Limb (tissue), 2 donors: ENCODE results near the gene PRRG1.
"Not testable (repeated sequence)": the region's sequence is repeated elsewhere in the genome, so short reads cannot be mapped to it uniquely, and the experiment has no call there.

ENCODE experiments used
- DNase-seq, 2 donors: peaks; one replicate each; pipeline ENCODE4 v3.0.0-alpha.2; 2016; ENCODE audit errors: extremely low spot score in 2 of 2

PRRG1 gene

DNA sequence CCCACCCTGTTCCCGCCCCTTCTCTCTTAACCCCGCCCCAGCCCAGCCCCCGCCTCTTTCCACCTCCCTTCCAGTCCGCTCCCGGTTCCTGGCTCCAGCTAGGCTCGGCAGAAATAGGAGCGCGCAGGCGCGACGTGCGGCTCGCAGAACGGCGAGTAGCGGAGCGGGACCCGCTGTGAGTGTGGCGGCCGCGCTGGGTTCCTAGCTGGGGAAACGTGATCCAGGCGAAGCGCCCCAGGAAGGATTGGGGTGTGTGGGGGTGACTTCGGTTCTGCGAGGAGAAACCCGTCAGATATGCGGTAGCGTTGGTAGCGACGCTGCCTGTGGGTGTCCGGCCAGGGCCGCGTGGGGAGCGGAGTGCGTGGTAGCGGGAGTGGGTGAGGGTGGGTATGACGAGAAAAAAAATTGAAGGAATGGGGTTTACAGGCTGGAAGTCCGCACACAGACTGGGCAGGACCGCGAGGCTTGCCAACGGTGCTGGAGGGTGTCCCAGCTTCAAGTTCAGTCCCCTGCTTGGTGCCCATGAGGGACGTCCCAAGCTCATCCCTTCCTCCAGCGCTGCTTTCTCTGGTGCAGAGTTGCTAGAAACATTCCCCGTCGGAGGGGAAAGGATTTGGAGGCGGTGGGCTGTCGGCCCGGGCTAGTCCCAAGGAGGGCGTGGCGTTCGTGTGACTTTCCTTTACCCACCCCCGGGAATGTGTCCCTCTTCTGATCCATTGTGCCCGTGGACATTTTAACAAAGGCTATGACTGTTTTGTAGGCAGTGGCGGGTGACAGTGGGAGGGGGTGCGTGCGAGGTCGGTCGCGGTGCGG is at the start of gene PRRG1:
Gene PRRG1, plus strand, starts transcription at position 144 of the 813 bp plus-strand sequence. CDS start 56,886 bp downstream, outside the sequence.
- peak; percentile 78 to 86 for DNase-seq

DNA sequence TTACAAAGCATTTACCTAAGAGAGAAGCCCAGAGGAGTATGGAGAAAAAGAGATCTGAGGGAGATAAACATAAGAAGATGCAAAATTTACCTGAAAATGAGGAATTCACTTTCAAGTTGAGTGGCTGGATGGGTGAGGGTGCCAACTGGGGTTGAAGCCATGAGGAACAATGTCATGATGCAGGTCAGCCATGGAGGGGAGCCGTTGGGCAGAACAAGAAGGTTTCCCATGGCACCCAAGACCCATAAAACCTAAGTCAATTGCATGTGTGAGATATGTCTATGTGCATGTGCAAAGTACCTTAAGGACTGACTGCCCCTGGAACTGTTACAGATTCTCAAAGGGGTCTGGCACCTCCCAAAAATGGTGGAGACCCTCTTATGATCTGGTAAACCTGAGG is 46.6 kb upstream of the PRRG1 start:
- no peak for DNase-seq

DNA sequence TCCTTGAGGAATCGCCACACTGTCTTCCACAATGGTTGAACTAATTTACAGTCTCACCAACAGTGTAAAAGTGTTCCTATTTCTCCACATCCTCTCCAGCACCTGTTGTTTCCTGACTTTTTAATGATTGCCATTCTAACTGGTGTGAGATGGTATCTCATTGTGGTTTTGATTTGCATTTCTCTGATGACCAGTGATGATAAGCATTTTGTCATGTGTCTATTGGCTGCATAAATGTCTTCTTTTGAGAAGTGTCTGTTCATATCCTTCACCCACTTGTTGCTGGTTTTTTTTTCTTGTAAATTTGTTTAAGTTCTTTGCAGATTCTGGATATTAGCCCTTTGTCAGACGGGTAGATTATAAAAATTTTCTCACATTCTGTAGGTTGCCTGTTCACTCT is 43.9 kb upstream of the PRRG1 start:
- not testable (repeated sequence) for DNase-seq

DNA sequence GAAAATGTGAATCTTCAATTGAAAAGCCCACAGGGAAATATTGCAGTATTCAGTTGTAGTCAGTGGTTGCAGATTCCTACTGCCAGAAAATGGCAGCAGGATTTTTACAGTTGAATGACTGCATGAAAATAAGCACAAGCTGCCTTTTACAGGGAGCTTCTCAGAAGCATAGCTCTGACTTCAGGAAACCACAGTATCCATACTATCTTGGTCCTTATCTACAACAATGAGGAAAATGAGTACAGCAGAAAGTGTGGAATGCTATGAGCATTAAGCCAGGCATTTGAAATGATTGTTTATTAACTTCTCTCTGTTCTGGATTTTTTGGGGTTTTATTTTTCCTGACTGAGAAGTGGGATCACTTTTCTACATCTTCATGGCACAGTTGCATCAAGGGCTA is 34.6 kb upstream of the PRRG1 start:
- DNase-seq = no peak

DNA sequence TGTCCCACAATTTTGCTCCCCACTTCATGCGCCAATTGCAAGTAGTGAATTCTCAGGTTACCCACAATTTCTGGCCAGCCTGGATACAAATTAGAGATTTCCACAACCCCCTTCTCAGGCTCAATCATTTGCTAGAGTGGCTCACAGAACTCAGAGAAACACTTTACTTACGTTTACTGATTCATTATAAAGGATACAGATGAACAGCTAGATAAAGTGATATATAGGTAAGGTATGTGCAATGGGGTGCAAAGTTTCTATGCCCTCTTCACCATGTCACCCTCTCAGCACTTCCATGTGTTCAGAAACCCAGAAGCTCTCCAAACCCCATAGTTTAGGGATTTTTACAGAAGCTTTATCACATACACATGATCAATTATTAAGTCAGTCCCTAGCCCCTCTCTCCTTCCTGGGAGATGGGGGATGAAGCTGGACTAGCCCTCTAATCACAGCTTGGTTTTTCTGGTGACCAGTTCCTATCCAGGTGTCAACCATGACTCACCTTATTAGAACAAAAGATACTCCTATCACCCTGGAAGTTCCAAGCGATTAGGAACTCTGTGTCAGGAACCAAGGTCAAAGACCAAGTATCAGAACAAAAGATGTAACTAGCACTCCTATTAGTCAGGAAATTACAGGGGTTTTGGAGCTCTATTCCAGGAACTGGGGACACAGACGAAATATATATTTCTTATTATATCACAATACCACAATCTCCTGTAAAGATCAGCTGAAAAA is 33.5 kb upstream of the PRRG1 start:
- DNase-seq = no peak

DNA sequence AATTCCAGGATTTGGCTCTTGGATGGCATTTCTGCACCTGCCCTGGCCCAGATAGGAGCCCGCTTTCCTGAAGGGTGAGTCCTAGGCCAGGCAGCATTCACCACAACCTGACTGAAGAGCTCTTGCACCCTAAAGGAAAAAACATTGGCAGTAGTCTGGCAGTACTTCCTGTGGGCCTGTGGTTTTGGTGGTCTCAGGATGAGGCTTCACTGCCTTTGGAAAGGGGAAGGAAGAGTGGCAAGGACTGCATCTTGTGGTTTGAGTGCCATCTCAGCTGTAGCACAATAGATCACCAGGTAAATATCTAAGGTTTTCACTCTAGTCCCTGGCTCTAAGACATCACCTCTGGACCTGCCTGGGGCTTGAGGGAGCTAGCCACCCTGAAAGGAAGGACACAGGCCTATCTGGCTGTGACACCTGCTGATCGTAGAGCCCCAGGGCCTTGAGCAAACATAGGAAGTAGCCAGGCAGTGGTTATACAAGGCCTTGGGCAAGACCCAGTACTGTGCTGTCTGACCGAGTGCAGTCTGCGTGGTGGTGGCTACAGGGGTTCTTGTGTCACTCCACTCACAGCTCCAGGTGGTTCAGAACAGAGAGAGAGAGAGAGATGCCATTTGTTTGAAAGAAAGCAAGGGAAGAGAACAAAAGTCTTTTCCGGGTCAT is 28.5 kb upstream of the PRRG1 start:
- no peak for DNase-seq

DNA sequence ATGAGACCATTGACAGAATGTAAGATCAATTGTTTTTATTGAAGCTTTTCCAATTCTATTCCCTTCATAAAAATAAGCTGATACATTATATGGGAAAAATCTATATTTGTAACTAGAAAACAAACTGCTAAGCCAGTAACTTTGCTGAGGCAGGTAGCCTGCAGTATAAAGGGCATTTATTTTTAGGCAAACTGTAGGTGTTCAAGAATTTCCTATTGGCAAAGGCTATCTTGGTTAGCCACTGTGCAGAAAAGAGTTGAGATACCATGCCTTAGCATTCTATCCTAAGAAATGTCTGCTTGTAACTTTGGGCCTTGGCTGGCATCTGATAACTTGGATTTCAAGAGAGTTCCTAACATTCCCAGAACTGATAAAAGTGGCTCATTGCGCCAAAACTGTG is 18.5 kb upstream of the PRRG1 start:
- no peak for DNase-seq

DNA sequence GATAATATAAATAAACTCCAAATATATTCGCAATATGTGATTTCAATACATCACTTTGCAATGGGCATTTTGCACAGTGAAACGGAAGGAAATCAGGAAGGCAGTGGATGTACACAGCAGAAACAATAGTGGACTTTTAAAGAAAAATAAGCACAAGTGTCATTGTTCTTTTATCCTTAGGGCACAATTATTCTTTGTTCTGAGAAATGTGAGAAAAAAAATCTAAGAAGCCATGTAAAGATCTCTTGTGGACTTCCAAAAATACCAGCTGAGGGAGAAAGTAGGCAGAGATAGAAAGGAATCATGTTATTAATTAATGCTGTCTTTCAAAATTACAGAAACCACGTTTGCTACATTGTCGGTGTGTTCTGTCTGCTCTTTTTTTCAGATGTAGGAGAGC is 17.6 kb upstream of the PRRG1 start:
- DNase-seq = no peak

DNA sequence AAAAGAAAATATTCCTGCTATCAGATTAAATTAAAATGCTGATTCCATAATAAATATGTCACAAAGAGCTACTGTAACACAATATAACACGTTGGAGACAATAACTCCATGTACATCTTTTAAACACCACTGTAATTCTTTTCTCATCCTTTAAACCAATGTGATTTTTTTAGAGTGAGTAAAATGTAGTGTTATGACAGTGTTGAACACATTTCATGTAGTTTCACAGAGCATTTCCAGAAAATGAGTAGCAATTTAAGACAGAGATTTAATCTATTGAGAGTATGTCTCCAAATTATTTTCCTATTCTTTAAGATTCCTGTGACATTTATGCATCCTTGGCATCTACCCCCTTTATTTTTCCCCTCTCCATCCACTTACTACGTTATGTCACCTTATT is 17.1 kb upstream of the PRRG1 start:
- DNase-seq = no peak

DNA sequence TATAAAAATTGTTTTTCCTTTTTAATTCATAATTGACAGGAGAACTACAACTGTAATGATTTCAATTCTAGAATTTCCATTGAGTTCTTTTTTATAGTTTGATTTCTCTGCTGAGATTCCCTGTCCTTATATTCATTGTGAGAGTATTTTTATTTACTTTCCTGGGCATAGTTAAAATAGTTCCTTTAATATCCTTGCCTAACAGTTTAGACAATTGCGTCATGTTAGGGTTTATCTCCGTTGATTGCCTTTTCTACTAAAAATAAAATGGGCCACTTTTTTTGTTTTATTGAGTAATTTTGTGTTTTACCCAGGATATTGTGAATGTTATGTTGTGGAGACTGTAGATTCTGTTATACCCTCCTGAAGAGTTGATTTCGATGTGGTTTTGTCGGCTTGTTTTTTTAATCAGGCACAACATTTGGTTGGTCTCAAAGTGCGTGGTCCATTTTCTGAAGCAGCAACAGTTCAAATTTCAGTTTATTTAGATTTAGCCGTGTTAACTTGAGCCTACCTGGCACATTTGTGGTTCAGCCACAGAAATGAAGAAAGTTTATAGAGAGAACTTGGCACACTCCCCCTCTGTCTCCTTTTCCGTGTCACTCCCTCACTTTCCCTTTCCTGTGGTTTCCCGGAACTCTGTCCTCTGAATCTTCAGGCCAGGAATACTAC is 16.0 kb upstream of the PRRG1 start:
- DNase-seq = no peak

DNA sequence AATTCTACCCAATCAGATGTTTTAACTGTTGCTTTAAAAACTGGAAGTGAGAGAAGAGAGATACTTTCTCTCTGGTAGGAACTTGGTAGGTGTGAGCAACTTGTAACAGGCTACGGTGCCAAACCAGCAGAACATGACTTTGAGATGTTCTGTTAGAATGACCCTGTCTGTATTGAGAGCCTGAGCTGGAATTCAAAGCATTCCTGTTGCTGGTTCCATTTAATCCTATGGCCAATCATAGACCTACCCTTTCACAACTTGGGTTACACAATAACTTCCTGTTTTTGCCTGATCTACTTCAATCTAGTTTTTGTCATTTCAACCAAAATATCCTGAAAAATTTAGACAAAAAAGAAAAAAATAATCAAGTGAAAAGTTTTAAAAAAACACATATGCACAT is 1.7 kb upstream of the PRRG1 start:
- DNase-seq = no peak

DNA sequence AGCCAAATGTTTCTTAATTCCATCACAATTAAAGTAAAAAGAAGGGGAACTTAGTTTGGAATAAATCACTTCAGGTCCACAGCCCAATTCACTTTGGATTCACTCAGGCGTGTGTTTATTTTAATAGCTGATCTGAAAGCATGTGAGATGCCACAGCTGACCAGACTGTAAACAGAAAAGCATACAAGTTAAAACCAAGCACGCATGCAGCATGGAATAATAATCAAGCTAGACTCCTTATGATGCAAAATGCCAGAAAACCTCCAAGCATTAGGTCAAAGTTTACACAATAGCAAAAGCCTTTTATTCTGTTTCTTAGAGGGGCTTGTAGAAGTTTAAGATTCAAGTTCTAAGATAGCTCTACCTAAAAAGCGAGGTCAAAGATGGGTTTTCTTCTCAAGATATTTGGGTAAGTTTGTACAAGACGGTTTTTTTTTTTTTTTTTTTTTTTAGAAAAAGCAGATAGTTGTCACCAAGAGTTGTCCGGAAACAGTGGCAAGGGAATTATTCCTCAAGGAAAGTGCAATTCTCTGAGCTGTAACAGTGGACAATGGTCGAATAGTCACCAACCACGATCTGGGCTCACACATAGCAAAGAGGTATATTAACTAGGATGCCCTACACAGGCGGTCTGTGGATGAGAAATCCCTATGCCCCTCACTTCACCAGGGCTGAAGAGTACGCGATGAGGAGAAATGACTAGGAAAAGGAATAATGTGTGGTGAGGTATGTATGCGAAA is 763 bp upstream of the PRRG1 start:
- DNase-seq = no peak

DNA sequence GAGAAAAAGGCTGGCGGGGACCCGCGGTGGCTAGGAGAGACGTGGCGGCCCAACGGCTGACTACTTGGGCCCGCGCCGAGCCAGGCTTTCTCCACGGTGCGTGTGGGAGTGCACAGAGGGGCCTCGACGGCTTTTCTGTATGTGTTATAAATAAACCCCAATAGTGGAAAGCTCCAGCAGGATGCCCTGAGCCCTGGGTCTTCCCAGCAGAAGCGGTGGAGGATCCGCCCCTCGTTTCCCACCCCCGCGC is 268 bp upstream of the PRRG1 start:
- DNase-seq = no peak

DNA sequence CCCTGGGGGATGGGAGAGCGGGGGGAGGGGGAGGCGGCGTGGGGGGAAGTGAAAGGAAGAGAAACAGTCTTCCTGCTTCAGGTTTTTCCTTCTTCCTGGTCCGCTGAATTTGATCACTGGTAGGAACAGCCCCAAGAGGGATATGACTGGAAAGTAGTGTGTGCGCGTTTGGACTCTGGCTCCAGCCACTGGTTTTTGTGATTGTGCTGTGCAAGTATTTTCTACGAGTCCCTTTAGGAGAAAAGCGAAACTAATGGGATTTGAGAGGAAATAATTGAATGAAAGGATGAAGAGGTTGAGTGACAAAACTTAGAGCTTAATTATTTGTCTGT is 836 bp downstream of the PRRG1 start:
- no peak for DNase-seq

DNA sequence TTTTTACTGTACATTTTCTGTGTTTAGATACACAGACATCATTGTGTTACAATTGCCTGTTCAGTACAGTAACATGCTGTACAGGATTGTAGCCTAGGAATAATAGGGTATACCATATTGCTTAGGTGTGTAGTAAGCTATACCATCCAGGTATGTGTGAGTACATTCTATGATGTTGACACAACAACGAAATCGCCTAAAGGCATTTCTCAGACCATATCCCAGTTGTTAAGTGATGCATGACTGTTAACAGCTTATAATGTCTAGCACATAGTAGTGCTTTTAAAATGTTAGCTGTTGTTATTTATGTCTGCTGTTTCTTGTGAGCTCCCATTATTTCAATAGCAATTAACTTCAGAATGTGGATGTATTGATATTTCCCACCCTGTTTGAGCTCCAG is 4.5 kb downstream of the PRRG1 start:
- no peak for DNase-seq

DNA sequence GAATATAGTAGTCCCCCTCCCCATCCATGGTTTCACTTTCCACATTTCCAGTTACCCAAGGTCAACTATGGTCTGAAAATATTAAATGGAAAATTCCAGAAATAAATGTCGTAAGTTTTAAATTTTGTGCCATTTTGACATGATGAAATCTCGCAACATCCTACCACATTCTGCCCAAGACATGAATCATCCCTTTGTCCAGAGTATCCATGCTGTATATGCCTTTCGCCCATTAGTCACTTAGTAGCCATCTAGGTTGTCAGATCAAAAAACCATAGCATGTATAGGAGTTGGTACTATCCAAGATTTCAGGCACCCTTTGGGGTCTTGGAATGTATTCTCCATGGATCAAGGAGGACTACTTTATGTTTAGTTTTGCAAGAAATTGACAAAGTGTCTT is 8.3 kb downstream of the PRRG1 start:
- DNase-seq = no peak

DNA sequence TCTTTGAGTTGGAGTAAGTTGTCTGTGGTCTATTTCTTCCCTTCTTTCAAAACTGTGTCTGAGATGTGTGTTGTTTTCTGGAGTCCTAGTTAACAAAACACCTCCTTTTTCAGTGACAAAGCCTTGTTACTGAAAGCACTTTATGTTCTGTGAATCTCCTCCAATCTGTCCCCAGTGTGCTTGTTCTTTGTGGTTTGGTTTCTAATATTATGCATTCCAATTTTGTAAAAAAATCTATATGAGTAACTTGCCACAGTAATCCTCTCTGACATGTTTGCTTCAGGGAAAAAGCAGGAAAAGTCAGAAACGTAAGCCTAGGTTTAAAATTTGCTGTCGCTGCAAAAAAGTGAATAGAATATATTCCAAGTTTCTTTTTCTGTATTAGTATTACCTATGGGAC is 12.4 kb downstream of the PRRG1 start:
- no peak for DNase-seq

DNA sequence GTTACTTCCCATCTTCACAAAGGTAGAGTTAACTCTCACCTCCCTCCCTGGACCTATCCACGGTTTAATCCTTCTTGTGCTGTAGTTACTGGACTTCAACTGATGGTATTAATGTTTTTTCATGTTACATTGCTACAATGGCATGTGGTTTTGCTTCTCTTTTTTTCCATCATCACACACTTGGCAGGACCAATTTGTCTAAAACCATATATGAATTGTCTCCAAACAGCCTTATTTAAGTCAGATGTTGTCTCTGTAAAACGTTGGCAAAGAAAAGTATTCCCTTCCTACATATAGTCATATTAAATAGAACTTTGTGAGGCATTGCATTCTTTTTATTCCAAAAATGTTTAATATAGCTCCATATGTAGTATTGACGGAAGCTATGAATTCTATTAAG is 15.5 kb downstream of the PRRG1 start:
- no peak for DNase-seq

DNA sequence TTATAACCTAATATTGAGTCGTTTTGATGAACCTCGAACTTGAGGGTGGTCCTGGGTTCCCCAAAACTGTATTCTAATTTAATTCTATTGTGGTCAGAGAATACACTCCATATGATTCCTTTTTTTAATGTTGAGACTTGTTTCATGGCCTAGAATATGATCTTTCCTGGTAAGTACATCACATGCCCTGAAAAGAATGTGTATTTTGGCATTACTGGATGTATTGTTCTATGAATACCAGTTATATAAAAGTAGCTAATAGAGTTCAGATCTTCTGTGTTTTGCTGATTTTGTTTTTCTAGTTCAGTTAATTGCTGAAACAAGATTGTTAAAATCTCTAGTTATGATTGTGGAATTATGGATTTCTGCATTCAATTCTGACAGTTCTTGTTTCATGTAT is 18.8 kb downstream of the PRRG1 start:
- DNase-seq = no peak

DNA sequence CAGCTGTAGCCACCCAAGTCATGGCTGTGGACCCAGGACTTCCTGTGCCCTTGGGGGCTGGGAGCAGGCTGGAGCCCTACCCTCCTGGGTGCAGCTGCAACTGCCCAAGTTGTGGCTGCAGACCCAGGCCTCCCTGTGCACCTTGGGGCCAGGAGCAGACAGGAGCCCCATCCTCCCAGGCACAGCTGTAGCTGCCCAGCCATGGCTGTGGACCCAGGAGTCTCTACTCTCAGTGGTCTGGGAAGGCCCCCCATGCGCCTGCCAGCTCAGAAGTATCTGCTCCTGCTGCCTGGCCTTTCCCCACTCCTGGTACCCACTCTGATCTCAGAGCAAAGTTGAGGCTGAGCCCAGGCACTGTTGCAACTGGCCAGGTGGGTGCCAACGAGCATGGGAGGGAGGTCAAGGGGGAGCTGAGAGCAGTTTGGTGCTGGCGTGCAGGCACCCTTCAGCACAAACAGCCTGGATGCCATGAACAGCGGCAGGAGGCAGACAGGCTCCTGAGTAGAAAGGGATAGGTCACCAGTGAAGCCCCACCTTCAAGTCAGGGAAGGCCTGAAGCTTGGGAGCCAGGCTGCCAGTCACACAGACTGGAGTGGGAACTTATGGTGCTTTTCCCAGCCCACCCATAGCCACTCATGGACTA is 21.5 kb downstream of the PRRG1 start:
- DNase-seq = no peak

DNA sequence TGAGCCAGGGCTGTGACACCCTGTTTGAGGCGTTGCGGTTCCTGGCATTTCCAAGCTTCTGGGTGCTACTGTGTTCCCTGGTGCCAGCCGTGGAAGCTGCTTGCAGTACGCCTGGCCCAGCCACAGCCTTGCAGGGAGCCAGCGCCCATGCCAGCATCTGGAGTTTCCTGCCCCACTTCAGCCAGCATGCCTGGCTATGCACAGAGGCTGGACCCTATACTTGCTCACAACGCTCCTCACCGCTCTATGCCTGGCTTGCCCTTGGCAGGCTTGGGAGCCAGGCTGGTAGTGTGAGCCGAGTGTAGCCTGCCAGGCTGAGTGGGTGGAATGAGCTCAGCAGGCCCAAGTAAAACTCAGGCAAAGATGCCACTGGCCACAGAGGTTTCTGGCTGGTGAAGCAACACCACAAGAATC is 22.4 kb downstream of the PRRG1 start:
- DNase-seq = no peak
